Calu3 (cell line): ENCODE data around the gene IPO11. TPM values are rescaled to one million over a fixed set of nuclear protein-coding genes. Genes with fewer than 3 reads are reported as not detected.

Experiments used
- BruUV-seq: library from RNA; stranded (reverse); fragments of 400-500 nt; replicated peaks from 2 replicates; lab custom pipeline; 2021; lab: Mats Ljungman, UMichigan
- CTCF ChIA-PET: fragments of 300-600 bp; sonication (Branson Sonifier 250); formaldehyde crosslinking; loops from one replicate; lab custom pipeline; 2022; ENCODE audit warnings: antibody characterized with exemption; lab: Charles Lee
- DNase-seq: peaks from one replicate; pipeline ENCODE4 v3.0.0; 2022
- H3K27ac Mint-ChIP-seq: one replicate; pipeline ENCODE4 v1.8.0; 2022; ENCODE audit warnings: mixed read lengths; ENCODE audit not compliant: unreplicated experiment
- H3K27me3 Mint-ChIP-seq: one replicate; pipeline ENCODE4 v1.8.0; 2022; ENCODE audit warnings: mixed read lengths; ENCODE audit not compliant: unreplicated experiment
- H3K36me3 Mint-ChIP-seq: one replicate; pipeline ENCODE4 v1.8.0; 2022; ENCODE audit warnings: mild to moderate bottlenecking, moderate library complexity, mixed read lengths; ENCODE audit not compliant: insufficient read depth, unreplicated experiment
- H3K4me1 Mint-ChIP-seq: one replicate; pipeline ENCODE4 v1.8.0; 2022; ENCODE audit warnings: mild to moderate bottlenecking, low read depth, mixed read lengths; ENCODE audit not compliant: unreplicated experiment
- H3K4me3 Mint-ChIP-seq: one replicate; pipeline ENCODE4 v1.8.0; 2022; ENCODE audit warnings: mild to moderate bottlenecking, low read depth, moderate library complexity, mixed read lengths; ENCODE audit not compliant: unreplicated experiment
- H3K9me3 Mint-ChIP-seq: one replicate; pipeline ENCODE4 v1.8.0; 2022; ENCODE audit warnings: low read depth, mixed read lengths; ENCODE audit not compliant: unreplicated experiment
- CTCF ChIP-seq: fragments of 200-600 bp; IDR thresholded peaks from one replicate; pipeline ENCODE4 v1.8.0; 2022; ENCODE audit warnings: antibody characterized with exemption; ENCODE audit not compliant: unreplicated experiment
- intact Hi-C: fragments of 100-400 bp; cut with micrococcal nuclease; formaldehyde crosslinking; loops from one replicate; pipeline ENCODE4 v1.10.0; 2022; ENCODE audit not compliant: unreplicated experiment
- total RNA-seq: library from RNA; stranded (reverse); gene quantifications from 2 replicates; pipeline ENCODE4 v1.2.3, GENCODE V29; 2022

Gene IPO11
- total RNA-seq, 1 experiment from 2014 or later, result 47.3 TPM

- Mint-ChIP-seq H3K27me3 (no peaks in the 10 kb centered on the region), H3K4me3 (no peak overlapping the region), H3K4me1 (no peaks in the 10 kb centered on the region), H3K36me3 (no peaks in the 10 kb centered on the region), H3K27ac (no peak overlapping the region), H3K9me3 (no peaks in the 10 kb centered on the region)
- intact Hi-C loops, result no loop called here
- CTCF ChIA-PET, result no interaction called here
- TF ChIP-seq CTCF, result no peak
- DNase-seq, result no peak
- BruUV-seq, result no TSS peak
Observed at GRCh38 chr5:62576570-62577170, 164.1 kb downstream of the IPO11 start.

- BruUV-seq, result no TSS peak
- Mint-ChIP-seq H3K9me3 (no peaks in the 10 kb centered on the region), H3K27me3 (no peaks in the 10 kb centered on the region), H3K27ac (no peak overlapping the region), H3K36me3 (no peaks in the 10 kb centered on the region), H3K4me3 (no peak overlapping the region), H3K4me1 (no peaks in the 10 kb centered on the region)
- DNase-seq, result no peak
- intact Hi-C loops, result no loop called here
- TF ChIP-seq CTCF, result no peak
- CTCF ChIA-PET, result no interaction called here
Observed at GRCh38 chr5:62577488-62577887, 164.9 kb downstream of the IPO11 start.

- no peaks in the 10 kb centered on the region for H3K9me3 Mint-ChIP-seq
- no peak for TF ChIP-seq CTCF
- no peak for DNase-seq
- H3K27me3 Mint-ChIP-seq, result no peaks in the 10 kb centered on the region
- no peak within 1 kb of the TSS for H3K27ac Mint-ChIP-seq
- intact Hi-C loops, result no loop called here
- no TSS peak for BruUV-seq
- no peak within 1 kb of the TSS for H3K4me3 Mint-ChIP-seq
- CTCF ChIA-PET, result no interaction called here
- no peaks in the 10 kb centered on the region for H3K36me3 Mint-ChIP-seq
- no peaks in the 10 kb centered on the region for H3K4me1 Mint-ChIP-seq
Observed at GRCh38 chr5:62578540-62578939, 166.0 kb downstream of the IPO11 start, which contains the start of gene LRRC70. LRRC70 (plus strand) TSS chr5:62578819; CDS start chr5:62579439, 620 bp downstream.

- no peaks in the 10 kb centered on the region for H3K9me3 Mint-ChIP-seq
- H3K36me3 Mint-ChIP-seq, result no peaks in the 10 kb centered on the region
- no peak for DNase-seq
- intact Hi-C loops, result no loop called here
- peaks cover 2% of the 10 kb centered on the region for H3K4me1 Mint-ChIP-seq
- no TSS peak for BruUV-seq
- CTCF ChIA-PET, result no interaction called here
- no peak overlapping the region for H3K27ac Mint-ChIP-seq
- H3K27me3 Mint-ChIP-seq, result no peaks in the 10 kb centered on the region
- H3K4me3 Mint-ChIP-seq, result no peak overlapping the region
- TF ChIP-seq CTCF, result no peak
Observed at GRCh38 chr5:62579761-62580160, 167.2 kb downstream of the IPO11 start.
